ENCODE measurements around the gene QSOX2. TPM values are rescaled to one million over a fixed set of nuclear protein-coding genes. Genes with fewer than 3 reads are reported as not detected.

Gene QSOX2
- total and polyA plus RNA-seq, 2 experiments from 2014 or later, result 9.2 to 29.2 TPM

GRCh38 chr9:136218271-136218670 lies 27.3 kb downstream of the QSOX2 start:
- Histone ChIP-seq H3K27ac (ENCODE audit: low read depth) (no peak overlapping the region), H3K4me2 (no peak overlapping the region), H3K4me1 (ENCODE audit: insufficient read depth) (no peaks in the 10 kb centered on the region), H4K20me1 (replicated peaks; ENCODE audit: insufficient read depth) (no peaks in the 10 kb centered on the region; the same call in 1 of the 2 replicates), H3K27me3 (ENCODE audit: insufficient read depth) (no peaks in the 10 kb centered on the region), H3K79me2 (replicated peaks; ENCODE audit: insufficient read depth) (peaks cover 21% of the 10 kb centered on the region), H2AFZ (no peak overlapping the region), H3F3A (replicated peaks; ENCODE audit: low read depth) (no peaks in the 10 kb centered on the region), H3K4me3 (no peak overlapping the region), H3K36me3 (ENCODE audit: insufficient read depth) (no peaks in the 10 kb centered on the region; the same call in 1 of the 2 replicates), H3K9me2 (ENCODE audit: insufficient read depth) (no peaks in the 10 kb centered on the region)
- H3K36me3 Mint-ChIP-seq (ENCODE audit: low read depth), result peaks cover 49% of the 10 kb centered on the region
- H3K27me3 Mint-ChIP-seq (ENCODE audit: insufficient read depth, low read depth, poor library complexity), result peaks cover 5% of the 10 kb centered on the region
- ATAC-seq (no peak), DNase-seq (ENCODE audit: low spot score) (no peak)
- no peak overlapping the region for H3K4me3 Mint-ChIP-seq
- H3K27ac Mint-ChIP-seq, result no peak overlapping the region
- TF ChIP-seq STAT1 (IDR thresholded peaks at IDR 0.05; ENCODE audit: unreplicated experiment), result no peak
- H3K9me3 Mint-ChIP-seq, result no peaks in the 10 kb centered on the region
- H3K4me1 Mint-ChIP-seq, result no peaks in the 10 kb centered on the region

- no peaks in the 10 kb centered on the region for H3K27me3 ChIP-seq (ENCODE audit: insufficient read depth)
- no peak overlapping the region for H3K27ac Mint-ChIP-seq
- H4K20me1 ChIP-seq (replicated peaks; ENCODE audit: insufficient read depth), result peaks cover 3% of the 10 kb centered on the region
- no peak overlapping the region for H3K4me2 ChIP-seq
- no peak overlapping the region for H3K4me3 ChIP-seq
- no peak for DNase-seq (ENCODE audit: low spot score)
- no peaks in the 10 kb centered on the region for H3K4me1 Mint-ChIP-seq
- H3K27me3 Mint-ChIP-seq (ENCODE audit: insufficient read depth, low read depth, poor library complexity), result peaks cover 5% of the 10 kb centered on the region
- peaks cover 16% of the 10 kb centered on the region for H3K79me2 ChIP-seq (replicated peaks; ENCODE audit: insufficient read depth)
- no peaks in the 10 kb centered on the region for H3K9me2 ChIP-seq (ENCODE audit: insufficient read depth)
- peaks cover 56% of the 10 kb centered on the region for H3K36me3 Mint-ChIP-seq (ENCODE audit: low read depth)
- no peak overlapping the region for H3K27ac ChIP-seq (ENCODE audit: low read depth)
- no peak overlapping the region for H3K4me3 Mint-ChIP-seq
- no peak overlapping the region for H2AFZ ChIP-seq
- no peaks in the 10 kb centered on the region; the same call in 1 of the 2 replicates for H3K36me3 ChIP-seq (ENCODE audit: insufficient read depth)
- ATAC-seq, result peak; percentile 65
- no peaks in the 10 kb centered on the region for H3F3A ChIP-seq (replicated peaks; ENCODE audit: low read depth)
- no peaks in the 10 kb centered on the region for H3K9me3 Mint-ChIP-seq
- no peaks in the 10 kb centered on the region for H3K4me1 ChIP-seq (ENCODE audit: insufficient read depth)
- TF ChIP-seq EZH2 (IDR thresholded peaks at IDR 0.05; ENCODE audit: low read depth, unreplicated experiment) (no peak), NANOG (IDR thresholded peaks at IDR 0.05; ENCODE audit: borderline replicate concordance) (no peak), CREB1 (CRISPR knock-in tag; IDR thresholded peaks at IDR 0.05; ENCODE audit: low read depth) (no peak), POLR2AphosphoS5 (IDR thresholded peaks at IDR 0.05; ENCODE audit: low read depth) (no peak), ZNF114 (CRISPR knock-in tag; IDR thresholded peaks at IDR 0.05) (no peak), EZH2phosphoT487 (IDR thresholded peaks at IDR 0.05; ENCODE audit: unreplicated experiment) (no peak), ZNF331 (CRISPR knock-in tag; IDR thresholded peaks at IDR 0.05; ENCODE audit: low read depth) (no peak), ETS1 (IDR thresholded peaks at IDR 0.05) (no peak), STAT1 (IDR thresholded peaks at IDR 0.05; ENCODE audit: unreplicated experiment) (no peak)
- TF ChIP-seq, protein P1, sequence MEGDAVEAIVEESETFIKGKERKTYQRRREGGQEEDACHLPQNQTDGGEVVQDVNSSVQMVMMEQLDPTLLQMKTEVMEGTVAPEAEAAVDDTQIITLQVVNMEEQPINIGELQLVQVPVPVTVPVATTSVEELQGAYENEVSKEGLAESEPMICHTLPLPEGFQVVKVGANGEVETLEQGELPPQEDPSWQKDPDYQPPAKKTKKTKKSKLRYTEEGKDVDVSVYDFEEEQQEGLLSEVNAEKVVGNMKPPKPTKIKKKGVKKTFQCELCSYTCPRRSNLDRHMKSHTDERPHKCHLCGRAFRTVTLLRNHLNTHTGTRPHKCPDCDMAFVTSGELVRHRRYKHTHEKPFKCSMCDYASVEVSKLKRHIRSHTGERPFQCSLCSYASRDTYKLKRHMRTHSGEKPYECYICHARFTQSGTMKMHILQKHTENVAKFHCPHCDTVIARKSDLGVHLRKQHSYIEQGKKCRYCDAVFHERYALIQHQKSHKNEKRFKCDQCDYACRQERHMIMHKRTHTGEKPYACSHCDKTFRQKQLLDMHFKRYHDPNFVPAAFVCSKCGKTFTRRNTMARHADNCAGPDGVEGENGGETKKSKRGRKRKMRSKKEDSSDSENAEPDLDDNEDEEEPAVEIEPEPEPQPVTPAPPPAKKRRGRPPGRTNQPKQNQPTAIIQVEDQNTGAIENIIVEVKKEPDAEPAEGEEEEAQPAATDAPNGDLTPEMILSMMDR (conservative IDR thresholded peaks at IDR 0.05; ENCODE audit: low read depth in 2 of 2), result no peak
- TF ChIP-seq, protein P2, sequence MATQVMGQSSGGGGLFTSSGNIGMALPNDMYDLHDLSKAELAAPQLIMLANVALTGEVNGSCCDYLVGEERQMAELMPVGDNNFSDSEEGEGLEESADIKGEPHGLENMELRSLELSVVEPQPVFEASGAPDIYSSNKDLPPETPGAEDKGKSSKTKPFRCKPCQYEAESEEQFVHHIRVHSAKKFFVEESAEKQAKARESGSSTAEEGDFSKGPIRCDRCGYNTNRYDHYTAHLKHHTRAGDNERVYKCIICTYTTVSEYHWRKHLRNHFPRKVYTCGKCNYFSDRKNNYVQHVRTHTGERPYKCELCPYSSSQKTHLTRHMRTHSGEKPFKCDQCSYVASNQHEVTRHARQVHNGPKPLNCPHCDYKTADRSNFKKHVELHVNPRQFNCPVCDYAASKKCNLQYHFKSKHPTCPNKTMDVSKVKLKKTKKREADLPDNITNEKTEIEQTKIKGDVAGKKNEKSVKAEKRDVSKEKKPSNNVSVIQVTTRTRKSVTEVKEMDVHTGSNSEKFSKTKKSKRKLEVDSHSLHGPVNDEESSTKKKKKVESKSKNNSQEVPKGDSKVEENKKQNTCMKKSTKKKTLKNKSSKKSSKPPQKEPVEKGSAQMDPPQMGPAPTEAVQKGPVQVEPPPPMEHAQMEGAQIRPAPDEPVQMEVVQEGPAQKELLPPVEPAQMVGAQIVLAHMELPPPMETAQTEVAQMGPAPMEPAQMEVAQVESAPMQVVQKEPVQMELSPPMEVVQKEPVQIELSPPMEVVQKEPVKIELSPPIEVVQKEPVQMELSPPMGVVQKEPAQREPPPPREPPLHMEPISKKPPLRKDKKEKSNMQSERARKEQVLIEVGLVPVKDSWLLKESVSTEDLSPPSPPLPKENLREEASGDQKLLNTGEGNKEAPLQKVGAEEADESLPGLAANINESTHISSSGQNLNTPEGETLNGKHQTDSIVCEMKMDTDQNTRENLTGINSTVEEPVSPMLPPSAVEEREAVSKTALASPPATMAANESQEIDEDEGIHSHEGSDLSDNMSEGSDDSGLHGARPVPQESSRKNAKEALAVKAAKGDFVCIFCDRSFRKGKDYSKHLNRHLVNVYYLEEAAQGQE (IDR thresholded peaks at IDR 0.05; ENCODE audit: unreplicated experiment), result no peak
These were observed 28.9 kb downstream of the QSOX2 start for GRCh38 chr9:136216541-136217244.
